Activated T-cell treated with anti-CD3 and anti-CD28 coated beads for 1 hour (primary cell): ENCODE measurements around the gene E2F8.
"Not testable (repeated sequence)": the region's sequence is repeated elsewhere in the genome, so short reads cannot be mapped to it uniquely, and the experiment has no call there.

Experiments used
- DNase-seq: peaks from one replicate; pipeline ENCODE4 v3.0.0-alpha.2; 2020; ENCODE audit warnings: low read depth

Gene E2F8

GRCh38 chr11:19240420-19241259 is at the start of gene E2F8:
Gene E2F8, minus strand, starts transcription at chr11:19240945. Its CDS starts 824 bp downstream, at chr11:19240121.
- peak; percentile 62 for DNase-seq

GRCh38 chr11:19290356-19290755 is 49.6 kb upstream of the E2F8 start:
- DNase-seq = no peak

GRCh38 chr11:19288256-19288655 is 47.5 kb upstream of the E2F8 start:
- no peak for DNase-seq

- DNase-seq = no peak
Measured at GRCh38 chr11:19286411-19286810, 45.7 kb upstream of the E2F8 start.

GRCh38 chr11:19284881-19285280 is 44.1 kb upstream of the E2F8 start:
- DNase-seq = no peak

GRCh38 chr11:19283991-19284390 is 43.2 kb upstream of the E2F8 start:
- no peak for DNase-seq

- no peak for DNase-seq
Measured at GRCh38 chr11:19281555-19281954, 40.8 kb upstream of the E2F8 start.

GRCh38 chr11:19281041-19281440 is 40.3 kb upstream of the E2F8 start:
- DNase-seq = no peak

GRCh38 chr11:19279451-19279850 is 38.7 kb upstream of the E2F8 start:
- DNase-seq = no peak

GRCh38 chr11:19276859-19277808 is 36.4 kb upstream of the E2F8 start:
- no peak for DNase-seq

- DNase-seq = no peak
Measured at GRCh38 chr11:19275496-19275895, 34.8 kb upstream of the E2F8 start.

- DNase-seq = not testable (repeated sequence)
Measured at GRCh38 chr11:19273219-19273618, 32.5 kb upstream of the E2F8 start.

GRCh38 chr11:19268909-19269308 is 28.2 kb upstream of the E2F8 start:
- no peak for DNase-seq

GRCh38 chr11:19267567-19267966 is 26.8 kb upstream of the E2F8 start:
- DNase-seq = no peak

- DNase-seq = no peak
Measured at GRCh38 chr11:19263333-19263732, 22.6 kb upstream of the E2F8 start.

- peak; percentile 48 for DNase-seq
Measured at GRCh38 chr11:19259487-19260345, 19.0 kb upstream of the E2F8 start.

- DNase-seq = no peak
Measured at GRCh38 chr11:19258641-19259230, 18.0 kb upstream of the E2F8 start.

- DNase-seq = not testable (repeated sequence)
Measured at GRCh38 chr11:19254441-19254840, 13.7 kb upstream of the E2F8 start.

- no peak for DNase-seq
Measured at GRCh38 chr11:19253817-19254216, 13.1 kb upstream of the E2F8 start.

- no peak for DNase-seq
Measured at GRCh38 chr11:19253153-19253745, 12.5 kb upstream of the E2F8 start.
